HG03135 (cell line): ENCODE results near the gene SLC13A3.

Experiments used
- ATAC-seq: cut with Tn5 transposase; IDR thresholded peaks from one replicate; pipeline ENCODE4 v1.9.1; 2021; ENCODE audit warnings: mild to moderate bottlenecking, moderate library complexity; ENCODE audit not compliant: unreplicated experiment

SLC13A3 gene

DNA sequence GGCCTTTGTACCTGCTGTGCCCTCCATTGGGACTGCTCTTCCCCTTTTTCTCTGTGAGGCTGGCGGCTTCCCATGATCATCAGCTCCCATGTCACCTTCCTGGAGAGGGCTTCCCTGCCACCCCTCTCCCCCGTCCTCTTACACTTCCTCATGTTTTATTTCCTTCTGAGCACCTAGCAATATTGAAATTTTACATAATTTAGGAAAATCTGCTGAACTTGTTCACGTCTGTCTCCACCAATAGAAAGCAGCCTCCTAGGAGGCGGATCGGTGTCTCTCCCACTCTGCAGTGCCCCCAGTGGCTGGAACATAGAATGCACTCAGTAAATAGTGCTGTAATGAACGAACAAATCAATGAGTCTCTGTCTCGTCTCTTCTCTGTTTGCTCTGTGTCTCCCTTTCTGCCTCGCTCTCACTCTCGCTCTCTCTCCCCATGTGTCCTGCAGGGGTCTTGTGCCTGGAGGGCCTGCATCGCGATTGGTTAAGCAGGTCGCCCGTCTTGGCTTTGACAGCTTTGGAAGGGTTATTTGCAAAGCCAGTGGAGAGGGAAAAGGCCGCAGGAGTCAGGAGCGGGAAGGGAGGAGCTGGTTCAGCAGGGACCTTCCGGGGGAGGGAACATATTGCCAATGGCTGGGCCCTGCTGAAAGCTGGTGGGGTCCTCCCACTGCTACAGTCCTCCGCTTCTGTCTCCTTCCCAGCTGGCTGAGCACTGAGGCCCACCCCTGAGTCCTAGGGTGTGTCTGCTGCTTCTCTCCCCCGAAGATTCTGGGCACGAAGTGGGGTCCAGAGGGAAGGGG is 88.7 kb downstream of the SLC13A3 start:
- no peak for ATAC-seq

DNA sequence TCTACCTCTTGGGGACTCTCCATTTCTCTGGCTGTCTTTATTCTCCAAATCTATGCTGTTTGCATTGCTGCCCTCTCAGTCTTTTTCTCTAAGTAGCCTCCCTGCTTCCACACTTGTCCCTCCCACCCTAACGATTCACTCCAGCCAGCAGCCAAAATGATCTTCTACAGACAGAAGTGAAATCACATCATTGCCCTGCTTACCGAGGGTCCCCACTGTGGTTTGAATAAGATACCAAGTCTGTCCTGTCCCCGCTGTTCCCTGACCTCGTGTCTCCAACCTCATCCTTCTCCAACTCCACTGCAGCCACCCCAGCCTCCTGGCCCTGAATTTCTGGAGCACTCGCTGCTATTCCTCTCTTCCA is 89.3 kb downstream of the SLC13A3 start:
- no peak for ATAC-seq

DNA sequence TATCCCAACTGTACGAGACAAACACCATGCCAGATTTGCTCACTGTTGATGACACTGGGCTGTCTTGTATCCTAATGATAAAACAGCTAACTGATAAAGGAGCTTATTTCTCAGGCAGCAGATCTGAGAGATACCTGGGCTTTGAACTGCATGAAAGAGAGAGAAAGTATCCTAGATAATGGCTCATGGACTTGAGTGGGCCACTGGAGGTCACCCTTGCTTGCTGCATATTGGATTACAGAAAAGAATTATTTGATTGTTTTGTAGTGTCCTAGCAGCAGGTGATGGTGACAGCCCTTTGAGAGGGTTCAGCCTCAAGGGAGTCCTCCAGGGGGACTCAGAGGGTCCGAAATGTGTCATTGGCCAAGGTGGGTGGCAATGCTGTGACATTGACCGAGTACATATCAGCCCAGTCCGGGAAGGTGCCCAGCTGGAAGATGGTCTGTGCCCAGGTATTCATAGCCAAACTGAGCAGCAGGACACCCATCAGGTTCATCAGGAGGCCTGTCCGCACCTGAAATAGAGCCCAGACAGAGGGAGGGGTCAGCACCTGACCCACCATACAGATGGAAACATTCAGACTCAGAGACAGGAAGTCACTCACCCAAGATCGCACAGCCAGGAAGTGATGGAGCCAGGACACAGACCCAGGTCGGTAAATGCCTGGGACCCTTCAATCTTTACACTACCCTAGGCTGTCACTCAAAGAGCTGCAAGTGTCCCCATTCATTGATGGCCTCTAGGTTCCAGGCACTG is 91.4 kb downstream of the SLC13A3 start:
- ATAC-seq: no peak

DNA sequence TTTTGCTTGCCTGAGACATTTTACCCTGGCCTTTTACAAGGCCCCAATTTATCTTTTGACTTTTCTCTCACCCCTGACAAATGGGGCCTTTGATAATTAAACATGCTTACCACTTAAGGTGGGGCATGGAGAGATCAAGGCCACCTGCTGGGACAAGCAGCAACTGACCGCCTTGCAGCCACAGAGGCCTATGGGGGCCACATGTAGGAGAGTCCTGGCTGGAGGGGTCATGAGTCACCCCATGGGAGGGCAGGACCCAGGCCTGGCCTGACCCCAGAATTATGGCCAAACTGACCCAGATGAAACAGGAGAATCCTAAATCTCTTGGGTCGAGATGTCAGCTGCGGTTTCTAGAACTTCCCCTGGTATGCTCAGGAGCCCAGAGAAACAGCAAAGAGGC is 92.3 kb downstream of the SLC13A3 start:
- no peak for ATAC-seq

DNA sequence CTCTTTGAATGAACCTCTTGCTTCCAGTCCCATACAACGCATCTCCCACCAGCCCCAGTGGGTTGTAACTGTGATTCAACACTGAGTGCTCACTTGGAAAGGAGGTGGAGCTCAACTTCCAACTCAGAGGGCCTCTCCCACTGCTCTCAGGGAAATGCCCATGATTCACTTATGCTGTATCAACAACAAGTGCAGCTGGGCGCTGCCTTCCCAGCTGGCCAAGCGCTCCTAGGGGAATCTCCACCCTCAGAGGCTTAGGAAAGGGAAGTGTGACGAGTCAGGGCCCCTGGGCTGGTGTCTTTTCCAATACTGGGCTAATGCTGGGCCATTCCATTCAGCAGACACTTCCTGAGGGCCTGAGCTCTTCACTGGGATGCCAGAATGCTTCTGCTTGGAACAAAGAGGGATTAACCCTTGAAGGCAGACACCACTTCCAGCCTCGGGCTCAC is 92.7 kb downstream of the SLC13A3 start:
- ATAC-seq: no peak

- no peak for ATAC-seq
Observed at GRCh38 chr20:46557231-46557956, 93.9 kb downstream of the SLC13A3 start.

GRCh38 chr20:46555370-46555956 is 95.8 kb downstream of the SLC13A3 start:
- ATAC-seq: no peak

GRCh38 chr20:46554828-46555227 is 96.4 kb downstream of the SLC13A3 start:
- ATAC-seq: no peak

GRCh38 chr20:46553926-46554325 is 97.3 kb downstream of the SLC13A3 start:
- ATAC-seq: no peak

DNA sequence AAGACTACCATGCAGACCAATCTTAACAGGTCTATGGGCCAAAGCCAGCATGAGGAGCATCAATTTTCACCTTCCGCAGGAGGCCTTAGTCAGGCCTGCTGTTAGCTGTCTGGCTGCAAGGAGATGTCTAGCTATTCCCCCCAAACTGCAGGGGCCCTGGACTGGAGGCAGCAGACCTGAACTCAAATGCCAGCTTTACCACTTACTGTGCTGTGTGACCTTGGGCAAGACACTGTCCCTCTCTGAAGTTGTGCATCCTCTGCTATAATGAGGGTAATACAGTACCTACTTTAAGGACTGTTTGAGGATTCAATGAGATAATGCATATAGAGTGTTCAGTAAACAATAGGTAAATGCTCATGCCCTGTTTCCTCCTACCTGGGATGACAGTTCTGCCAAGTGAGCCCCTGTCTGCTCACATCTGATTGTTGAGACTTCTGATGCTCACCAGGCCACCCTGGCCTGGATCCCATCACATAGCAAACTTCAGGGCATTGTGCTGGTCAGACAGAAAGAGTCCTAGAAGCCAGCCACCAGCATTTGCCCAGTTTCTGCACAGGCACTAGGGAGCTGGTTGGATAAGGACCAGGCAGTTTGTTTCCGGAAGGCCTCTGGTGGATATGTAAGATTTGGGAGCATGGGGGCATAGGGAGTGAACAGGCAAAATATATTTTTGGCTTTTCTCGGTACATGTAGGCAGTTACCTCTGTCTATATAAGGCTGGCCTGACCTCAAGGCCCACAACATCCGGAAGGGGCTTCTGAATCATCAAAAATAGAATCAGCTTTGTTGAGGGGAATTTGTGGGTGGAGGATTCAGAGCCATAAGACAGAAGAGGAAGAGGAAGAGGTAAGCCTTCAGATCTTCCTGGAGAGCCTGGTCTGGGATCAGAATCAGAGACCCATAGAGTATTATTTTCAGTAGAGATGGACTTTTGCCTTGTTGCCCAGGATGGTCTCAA is 98.5 kb downstream of the SLC13A3 start:
- ATAC-seq: peak; percentile 79

DNA sequence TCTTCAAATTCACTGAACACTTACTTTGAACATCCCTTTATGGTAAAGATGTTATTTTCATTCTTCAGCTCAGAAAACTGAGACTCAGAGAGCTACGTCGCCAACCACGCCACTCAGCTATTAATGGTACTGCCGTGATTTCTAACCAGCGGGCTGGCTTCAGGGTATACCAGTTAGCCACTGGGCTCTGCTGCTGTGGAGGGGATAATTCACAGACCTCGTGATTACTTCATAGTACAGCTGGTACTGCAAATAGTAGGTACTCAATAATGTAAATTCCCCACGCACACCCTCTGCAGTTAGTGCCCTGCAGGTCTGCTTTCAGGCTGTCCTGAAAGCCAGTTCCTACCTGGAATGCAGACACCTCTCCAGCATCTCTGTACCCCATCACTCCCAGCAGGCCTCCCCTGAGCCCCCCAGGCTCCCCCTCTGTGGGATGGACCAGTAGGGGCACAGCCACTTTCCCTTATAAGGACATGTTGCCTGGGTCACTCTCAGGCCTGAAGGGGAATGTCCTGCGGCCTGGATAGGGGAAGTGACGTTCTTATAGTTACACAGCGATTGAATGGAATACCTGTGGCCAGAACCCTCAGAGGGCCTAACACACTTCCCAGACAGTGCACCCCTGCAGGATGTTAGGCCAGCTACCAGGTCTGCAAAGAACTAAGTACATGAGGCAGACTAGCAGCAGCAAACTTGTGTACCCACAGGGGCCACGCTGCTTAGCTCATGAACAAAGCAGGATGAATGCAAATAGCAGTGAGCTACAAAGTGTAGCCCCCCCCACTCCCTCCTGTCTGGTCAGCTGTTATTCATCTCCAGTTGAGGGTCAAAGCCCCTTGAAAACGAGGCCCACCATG is 99.5 kb downstream of the SLC13A3 start:
- ATAC-seq: no peak

DNA sequence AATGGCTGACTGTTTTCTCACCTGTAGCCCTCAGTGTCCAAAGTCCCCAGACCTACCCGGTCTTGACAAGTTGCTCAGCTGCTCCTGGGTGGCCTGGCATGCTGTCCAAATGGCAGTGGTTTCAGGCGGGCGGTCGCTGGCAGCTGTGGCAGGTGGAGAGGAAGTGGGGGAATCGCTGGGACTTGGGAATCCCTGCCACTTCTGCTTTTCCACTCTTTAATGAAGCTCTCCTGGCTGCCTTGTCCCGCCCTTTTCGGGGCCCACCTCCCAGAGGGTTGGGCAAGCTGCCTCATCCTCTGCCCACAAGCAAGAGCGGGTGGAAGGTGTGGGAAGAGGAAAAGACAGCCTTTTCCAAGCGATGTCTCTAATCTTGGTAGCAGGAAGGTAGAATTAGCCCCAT is 100.8 kb downstream of the SLC13A3 start, which contains the start of gene OCSTAMP:
Gene OCSTAMP, minus strand, starts transcription at position 194 of the 400 bp plus-strand sequence. Its CDS starts 94 bp downstream, at position 100.
- no peak for ATAC-seq

GRCh38 chr20:46549188-46549972 is 101.9 kb downstream of the SLC13A3 start:
- no peak for ATAC-seq

- ATAC-seq: no peak
Observed at GRCh38 chr20:46548688-46549087, 102.6 kb downstream of the SLC13A3 start.

- no peak for ATAC-seq
Observed at GRCh38 chr20:46547995-46548394, 103.3 kb downstream of the SLC13A3 start.

DNA sequence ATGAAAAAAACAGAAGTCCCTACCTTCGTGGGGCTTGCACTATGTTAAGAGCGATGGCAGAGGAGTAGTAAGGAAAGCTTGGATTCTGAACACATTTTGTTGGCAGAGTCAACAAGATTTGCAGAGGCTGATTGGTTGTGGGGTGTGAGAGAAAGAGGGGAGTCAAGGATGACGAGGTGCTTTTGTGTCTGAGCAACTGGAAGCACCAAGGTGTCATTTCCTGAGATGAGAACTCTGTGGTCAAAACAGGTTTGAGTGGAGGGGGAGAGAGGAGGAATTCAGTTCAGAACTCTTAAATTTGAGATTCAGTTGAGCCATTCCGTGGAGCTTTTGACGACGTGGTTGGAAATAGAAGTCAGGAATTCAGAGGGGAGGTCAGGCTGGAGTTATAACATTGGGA is 104.3 kb downstream of the SLC13A3 start:
- ATAC-seq: no peak

DNA sequence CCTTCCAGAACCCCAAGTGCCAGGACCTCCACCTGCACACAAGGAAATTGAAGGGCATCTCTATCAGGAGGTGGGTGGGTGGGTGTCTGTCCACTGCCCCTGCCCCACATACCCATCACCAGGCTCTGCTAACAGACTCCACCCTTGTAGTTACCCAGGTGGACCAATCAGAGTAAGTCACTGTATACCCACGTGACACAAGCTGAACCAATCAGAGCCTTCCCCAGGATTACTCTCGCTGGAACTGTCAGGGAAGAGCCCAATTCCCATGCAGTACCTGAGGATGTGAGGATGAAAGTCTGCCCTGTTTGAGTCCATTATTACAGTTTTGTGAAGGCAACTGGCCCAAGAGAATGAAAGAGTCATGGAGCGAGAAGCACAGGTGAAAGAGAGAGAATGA is 105.0 kb downstream of the SLC13A3 start:
- no peak for ATAC-seq

- ATAC-seq: no peak
Observed at GRCh38 chr20:46545827-46546138, 105.5 kb downstream of the SLC13A3 start.
